Mucosa of rectum (tissue), 2 donors: Measurements from ENCODE around the gene CCL28.

Source experiments
- H3K27ac ChIP-seq, 2 donors: one replicate each; pipeline ENCODE4 v1.7.0; 2013; ENCODE audit warnings: inconsistent platforms in 2 of 2, low read depth in 2 of 2, low read length in 2 of 2
- H3K27me3 ChIP-seq, 2 donors: one replicate each; pipeline ENCODE4 v1.7.0; 2013; ENCODE audit warnings: low read length in 2 of 2; ENCODE audit not compliant: control insufficient read depth in 2 of 2, insufficient read depth in 2 of 2
- H3K36me3 ChIP-seq, 2 donors: one replicate each; pipeline ENCODE4 v1.7.0; 2013; ENCODE audit warnings: low read length in 2 of 2; ENCODE audit not compliant: control insufficient read depth in 2 of 2, insufficient read depth in 2 of 2
- H3K4me1 ChIP-seq, 2 donors: one replicate each; pipeline ENCODE4 v1.7.0; 2013; ENCODE audit warnings: low read length in 2 of 2, mild to moderate bottlenecking in 1 of 2; ENCODE audit not compliant: control insufficient read depth in 2 of 2, insufficient read depth in 2 of 2
- H3K4me3 ChIP-seq, 2 donors: one replicate each; pipeline ENCODE4 v1.7.0; 2013; ENCODE audit warnings: low read length in 2 of 2
- H3K9ac ChIP-seq, 2 donors: one replicate each; pipeline ENCODE4 v1.7.0; 2013; ENCODE audit warnings: low read length in 2 of 2, low read depth in 1 of 2, mild to moderate bottlenecking in 1 of 2
- H3K9me3 ChIP-seq, 2 donors: one replicate each; pipeline ENCODE4 v1.7.0; 2013; ENCODE audit warnings: low read length in 2 of 2; ENCODE audit not compliant: control insufficient read depth in 2 of 2
- donor health status: healthy.
- donor health status: Normal muscosa, but diverticular disease.

The CCL28 gene

DNA sequence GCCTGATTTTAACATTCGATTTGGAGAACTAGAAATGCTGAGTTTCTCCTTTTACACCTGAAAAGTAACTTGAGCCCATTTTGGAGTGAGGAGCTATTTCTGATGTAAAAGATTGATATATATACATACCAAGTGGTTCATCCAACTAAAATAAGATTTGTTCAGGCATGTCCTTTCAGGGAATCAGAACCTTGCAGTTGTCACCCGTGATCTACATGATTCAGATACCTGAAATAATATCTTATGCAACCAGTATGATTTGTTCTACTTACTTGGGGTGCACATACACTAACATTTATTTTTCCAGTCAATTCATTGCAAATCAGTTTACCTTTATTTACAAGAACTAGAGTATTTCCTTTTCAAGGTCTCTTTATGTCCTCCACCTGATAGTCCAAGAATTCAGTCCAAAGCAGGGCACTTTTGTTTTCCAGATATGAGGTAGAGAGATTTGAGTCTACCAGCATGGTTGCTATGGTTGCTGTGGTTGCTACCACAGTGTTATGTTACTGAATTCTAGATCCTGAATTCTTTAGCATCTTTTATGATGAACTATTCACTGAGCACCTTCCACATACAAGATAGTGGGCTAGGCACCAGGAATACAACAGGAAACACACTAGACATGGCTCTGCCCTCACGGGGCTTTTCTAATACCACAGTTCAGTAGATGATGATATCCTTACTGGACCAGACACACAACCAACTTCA, 49.3 kb downstream of the CCL28 start:
- no peak overlapping the region for H3K9ac ChIP-seq
- H3K4me1 ChIP-seq = no peaks in the 10 kb centered on the region
- H3K4me3 ChIP-seq = no peak overlapping the region
- no peaks in the 10 kb centered on the region for H3K27me3 ChIP-seq
- no peaks in the 10 kb centered on the region for H3K36me3 ChIP-seq
- peaks cover 0 to 3% of the 10 kb centered on the region in 2 donors for H3K9me3 ChIP-seq
- no peak overlapping the region for H3K27ac ChIP-seq

DNA sequence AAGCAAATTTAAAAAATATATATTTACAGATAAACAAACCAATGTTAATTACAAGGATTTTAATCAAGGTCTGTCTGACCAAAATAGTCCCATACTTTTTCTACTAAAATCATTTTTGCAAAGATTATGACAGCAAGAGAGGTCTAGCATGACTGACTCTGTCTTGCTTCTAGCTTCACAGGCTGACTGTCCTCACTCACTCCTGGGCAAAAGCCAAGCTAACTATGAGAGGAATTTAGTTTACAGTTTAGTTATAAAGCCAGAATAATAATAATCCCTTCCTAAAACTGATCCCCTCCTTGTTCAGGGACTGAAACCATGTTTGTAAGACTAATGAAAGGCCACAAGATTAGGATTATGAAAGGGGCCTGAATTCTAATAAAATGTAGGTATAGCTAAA, 53.5 kb downstream of the CCL28 start:
- Histone ChIP-seq H3K9ac (no peak overlapping the region), H3K36me3 (no peaks in the 10 kb centered on the region), H3K27ac (no peak overlapping the region), H3K9me3 (peaks cover 0 to 3% of the 10 kb centered on the region in 2 donors), H3K4me1 (no peaks in the 10 kb centered on the region), H3K27me3 (no peaks in the 10 kb centered on the region), H3K4me3 (no peak overlapping the region)

DNA sequence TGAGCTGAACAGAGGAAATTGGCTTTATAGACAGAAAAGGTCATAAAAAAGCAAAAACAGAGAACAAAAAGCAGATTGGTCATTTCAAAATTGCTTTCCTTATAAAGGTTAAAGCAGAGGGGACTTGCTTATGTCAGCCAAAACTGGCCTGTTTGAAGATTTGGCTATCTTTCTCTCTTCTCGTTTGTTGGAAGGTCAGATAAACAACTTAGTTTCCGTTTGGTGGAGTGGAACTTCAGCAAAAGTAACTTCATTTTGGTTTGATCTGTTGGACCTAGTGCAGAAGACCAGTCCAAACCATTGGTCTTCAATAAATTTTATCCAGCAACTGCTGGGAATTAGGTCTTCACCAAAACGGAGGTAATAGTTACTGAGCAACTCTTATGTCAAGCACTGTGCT, 53.9 kb downstream of the CCL28 start:
- Histone ChIP-seq H3K36me3 (no peaks in the 10 kb centered on the region), H3K4me3 (no peak overlapping the region), H3K27ac (no peak overlapping the region), H3K9me3 (peaks cover 0 to 3% of the 10 kb centered on the region in 2 donors), H3K9ac (no peak overlapping the region), H3K4me1 (no peaks in the 10 kb centered on the region), H3K27me3 (no peaks in the 10 kb centered on the region)

DNA sequence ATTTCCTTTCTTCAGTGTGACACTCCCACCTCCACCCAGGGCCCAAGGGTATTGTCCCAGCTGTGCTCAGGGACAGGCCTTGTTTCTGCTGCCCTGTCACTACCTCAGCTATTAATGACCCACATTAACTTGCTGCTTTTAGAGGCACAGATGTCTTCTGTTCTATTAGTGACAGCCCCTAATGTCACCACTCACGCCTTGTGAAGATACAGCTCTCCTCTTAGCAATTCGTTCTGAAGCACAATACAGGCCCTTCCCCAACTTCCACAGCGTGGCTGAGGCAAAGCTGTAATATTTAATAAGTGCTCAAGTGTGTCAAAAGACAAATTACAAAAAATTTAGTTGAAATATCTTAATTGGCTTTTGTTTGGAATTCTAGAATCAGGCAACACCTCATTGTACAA, 54.3 kb downstream of the CCL28 start:
- Histone ChIP-seq H3K4me1 (no peaks in the 10 kb centered on the region), H3K27ac (no peak overlapping the region), H3K9me3 (peaks cover 0 to 3% of the 10 kb centered on the region in 2 donors), H3K4me3 (no peak overlapping the region), H3K36me3 (no peaks in the 10 kb centered on the region), H3K27me3 (no peaks in the 10 kb centered on the region), H3K9ac (no peak overlapping the region)

- H3K27ac ChIP-seq = no peak overlapping the region
- H3K9ac ChIP-seq = no peak overlapping the region
- peaks cover 0 to 3% of the 10 kb centered on the region in 2 donors for H3K9me3 ChIP-seq
- H3K36me3 ChIP-seq = no peaks in the 10 kb centered on the region
- H3K27me3 ChIP-seq = no peaks in the 10 kb centered on the region
- H3K4me3 ChIP-seq = no peak overlapping the region
- H3K4me1 ChIP-seq = no peaks in the 10 kb centered on the region
Observed at GRCh38 chr5:43357067-43357466, 55.1 kb downstream of the CCL28 start.

DNA sequence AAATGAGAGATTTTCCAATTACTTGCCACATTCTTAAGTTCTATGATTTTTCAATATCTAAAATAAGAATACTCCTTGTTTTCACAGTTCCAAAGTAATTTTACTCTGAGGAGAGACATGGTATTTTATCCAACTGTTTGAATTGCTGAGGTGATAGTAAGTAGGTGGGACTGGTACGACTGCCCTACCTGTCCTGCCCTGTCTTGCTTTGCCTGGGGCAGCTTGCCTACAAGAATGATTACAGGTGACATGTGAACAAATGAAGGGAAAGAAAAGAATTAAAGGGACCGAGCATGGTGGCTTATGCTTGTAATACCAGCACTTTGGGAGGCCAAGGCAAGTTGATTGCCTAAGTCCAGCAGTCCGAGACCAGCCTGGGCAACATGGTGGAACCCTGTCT, 57.4 kb downstream of the CCL28 start:
- Histone ChIP-seq H3K27me3 (no peaks in the 10 kb centered on the region), H3K36me3 (no peaks in the 10 kb centered on the region), H3K9me3 (peaks cover 0 to 2% of the 10 kb centered on the region in 2 donors)

DNA sequence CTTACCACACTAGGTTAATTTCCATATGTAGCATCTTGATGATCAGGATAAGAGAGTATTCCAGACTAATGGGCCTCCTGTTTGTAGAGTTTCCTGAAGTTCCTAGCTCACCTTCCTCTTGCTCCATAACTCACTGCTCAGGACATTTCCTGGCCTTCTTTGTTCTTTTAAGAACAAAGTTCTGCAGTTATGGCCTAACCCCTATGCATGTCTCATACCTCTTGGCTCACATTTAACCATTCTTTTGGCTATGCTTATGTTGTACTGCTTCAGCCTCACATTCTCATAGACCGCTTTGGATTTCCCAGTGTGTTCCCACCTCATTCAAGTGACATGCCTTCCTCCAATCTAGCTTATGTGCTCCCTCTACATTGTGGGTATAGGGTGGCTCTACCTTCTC, 58.5 kb downstream of the CCL28 start:
- no peak overlapping the region for H3K27ac ChIP-seq
- no peaks in the 10 kb centered on the region for H3K36me3 ChIP-seq

More for the DNA sequence above, 57.4 kb downstream of the CCL28 start:
- no peak overlapping the region for H3K27ac ChIP-seq
- H3K4me1 ChIP-seq = no peaks in the 10 kb centered on the region
- no peak overlapping the region for H3K9ac ChIP-seq
- H3K4me3 ChIP-seq = no peak overlapping the region

GRCh38 chr5:43352915-43353314, 59.3 kb downstream of the CCL28 start:
- H3K36me3 ChIP-seq = no peaks in the 10 kb centered on the region
- no peak overlapping the region for H3K27ac ChIP-seq

More for the DNA sequence above, 58.5 kb downstream of the CCL28 start:
- Histone ChIP-seq H3K27me3 (no peaks in the 10 kb centered on the region), H3K9me3 (no peaks in the 10 kb centered on the region), H3K9ac (no peak overlapping the region), H3K4me3 (no peak overlapping the region), H3K4me1 (no peaks in the 10 kb centered on the region)

GRCh38 chr5:43352131-43352530, 60.1 kb downstream of the CCL28 start:
- H3K27me3 ChIP-seq = no peaks in the 10 kb centered on the region
- H3K4me3 ChIP-seq = no peak overlapping the region
- H3K27ac ChIP-seq = no peak overlapping the region
- no peaks in the 10 kb centered on the region for H3K36me3 ChIP-seq
- no peaks in the 10 kb centered on the region for H3K9me3 ChIP-seq
- no peaks in the 10 kb centered on the region for H3K4me1 ChIP-seq
- no peak overlapping the region for H3K9ac ChIP-seq

More at GRCh38 chr5:43352915-43353314, 59.3 kb downstream of the CCL28 start:
- no peaks in the 10 kb centered on the region for H3K4me1 ChIP-seq
- no peaks in the 10 kb centered on the region for H3K27me3 ChIP-seq
- H3K4me3 ChIP-seq = no peak overlapping the region
- H3K9me3 ChIP-seq = no peaks in the 10 kb centered on the region
- no peak overlapping the region for H3K9ac ChIP-seq

GRCh38 chr5:43348861-43349363, 63.3 kb downstream of the CCL28 start:
- Histone ChIP-seq H3K36me3 (no peaks in the 10 kb centered on the region), H3K9ac (no peak overlapping the region), H3K9me3 (no peaks in the 10 kb centered on the region), H3K4me1 (no peaks in the 10 kb centered on the region), H3K27me3 (no peaks in the 10 kb centered on the region), H3K4me3 (no peak overlapping the region), H3K27ac (no peak overlapping the region)
